MG63 (cell line): ENCODE data around the gene CTNS. TPM values are rescaled to one million over a fixed set of nuclear protein-coding genes. Genes with fewer than 3 reads are reported as not detected.

Source experiments
- DNase-seq: peaks from one replicate; pipeline ENCODE4 v3.0.0-alpha.2; 2020
- H3K27me3 ChIP-seq: fragments of 250-450 bp; sonication (Bioruptor Pico); 2 replicates; pipeline ENCODE4 v1.5.1; 2020; ENCODE audit warnings: mild to moderate bottlenecking, moderate library complexity
- H3K36me3 ChIP-seq: fragments of 250-450 bp; sonication (Bioruptor Pico); 2 replicates; pipeline ENCODE4 v1.5.1; 2020; ENCODE audit warnings: mild to moderate bottlenecking, moderate library complexity
- H3K4me3 ChIP-seq: fragments of 250-450 bp; sonication (Bioruptor Pico); 2 replicates; pipeline ENCODE4 v1.5.1; 2020; ENCODE audit warnings: mild to moderate bottlenecking, moderate library complexity
- H3K9me3 ChIP-seq: fragments of 250-450 bp; sonication (Bioruptor Pico); 2 replicates; pipeline ENCODE4 v1.5.1; 2020; ENCODE audit warnings: mild to moderate bottlenecking, moderate library complexity
- total RNA-seq: library from RNA; depleted of rRNA; stranded (reverse); fragments of >200 nt; shearing (Covaris generic); gene quantifications from 2 replicates; pipeline ENCODE4 v1.2.3, GENCODE V29; 2014; ENCODE audit warnings: low replicate concordance

Gene CTNS
- total RNA-seq, 1 experiment from 2014 or later = 2.2 TPM

DNA sequence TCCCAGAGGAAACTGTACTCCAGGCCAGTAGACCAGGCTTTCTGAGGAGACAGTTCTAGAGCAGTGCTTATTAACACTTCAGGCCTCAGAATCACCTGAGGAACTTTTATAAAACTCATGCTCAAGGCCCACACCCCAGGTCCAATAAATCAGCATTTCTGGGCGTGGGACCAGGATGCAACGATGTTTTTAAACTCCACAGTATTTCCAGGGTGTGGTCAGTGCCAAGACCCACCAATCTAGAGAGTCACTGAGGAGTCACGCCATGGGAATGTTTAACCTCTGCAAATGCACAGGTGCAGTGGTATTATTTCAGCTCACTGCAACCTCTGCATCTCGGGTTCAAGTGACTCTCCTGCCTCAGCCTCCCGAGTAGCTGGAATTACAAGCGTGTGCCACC, 23.4 kb upstream of the CTNS start:
- Histone ChIP-seq H3K27me3 (no peaks in the 10 kb centered on the region), H3K4me3 (no peak overlapping the region), H3K9me3 (no peaks in the 10 kb centered on the region), H3K36me3 (peaks cover 4% of the 10 kb centered on the region; the same call in 1 of the 2 replicates)
- no peak for DNase-seq

- Histone ChIP-seq H3K4me3 (no peak overlapping the region), H3K9me3 (no peaks in the 10 kb centered on the region), H3K36me3 (peaks cover 4% of the 10 kb centered on the region; the same call in 1 of the 2 replicates), H3K27me3 (no peaks in the 10 kb centered on the region)
- no peak for DNase-seq
These were observed 21.2 kb upstream of the CTNS start for GRCh38 chr17:3615160-3615870.

GRCh38 chr17:3621146-3621720, 15.3 kb upstream of the CTNS start:
- Histone ChIP-seq H3K36me3 (peaks cover 4% of the 10 kb centered on the region; the same call in 1 of the 2 replicates), H3K9me3 (no peaks in the 10 kb centered on the region), H3K4me3 (no peak overlapping the region), H3K27me3 (no peaks in the 10 kb centered on the region)
- DNase-seq = no peak

- H3K9me3 ChIP-seq = no peaks in the 10 kb centered on the region
- DNase-seq = no peak
- H3K4me3 ChIP-seq = no peak overlapping the region
These were observed 13.5 kb upstream of the CTNS start for GRCh38 chr17:3622977-3623594.

GRCh38 chr17:3626831-3627768, 9.5 kb upstream of the CTNS start:
- no peak overlapping the region for H3K4me3 ChIP-seq
- no peaks in the 10 kb centered on the region for H3K36me3 ChIP-seq
- no peaks in the 10 kb centered on the region for H3K9me3 ChIP-seq
- no peaks in the 10 kb centered on the region for H3K27me3 ChIP-seq
- DNase-seq = no peak

More at GRCh38 chr17:3622977-3623594, 13.5 kb upstream of the CTNS start:
- Histone ChIP-seq H3K27me3 (no peaks in the 10 kb centered on the region), H3K36me3 (no peaks in the 10 kb centered on the region)

GRCh38 chr17:3627769-3628167, 8.8 kb upstream of the CTNS start:
- no peak for DNase-seq
- no peaks in the 10 kb centered on the region for H3K27me3 ChIP-seq
- H3K4me3 ChIP-seq = no peak overlapping the region
- H3K9me3 ChIP-seq = no peaks in the 10 kb centered on the region
- H3K36me3 ChIP-seq = no peaks in the 10 kb centered on the region

- no peaks in the 10 kb centered on the region for H3K36me3 ChIP-seq
- no peak for DNase-seq
- no peak overlapping the region for H3K4me3 ChIP-seq
- H3K27me3 ChIP-seq = no peaks in the 10 kb centered on the region
- H3K9me3 ChIP-seq = no peaks in the 10 kb centered on the region
These were observed 5.8 kb upstream of the CTNS start for GRCh38 chr17:3630781-3631180.

- no peak for DNase-seq
- no peaks in the 10 kb centered on the region for H3K36me3 ChIP-seq
- H3K4me3 ChIP-seq = no peak overlapping the region
- H3K27me3 ChIP-seq = no peaks in the 10 kb centered on the region
- H3K9me3 ChIP-seq = no peaks in the 10 kb centered on the region
These were observed 4.3 kb upstream of the CTNS start for GRCh38 chr17:3632287-3632686.

- no peak for DNase-seq
- no peaks in the 10 kb centered on the region for H3K36me3 ChIP-seq
- no peaks in the 10 kb centered on the region for H3K9me3 ChIP-seq
- H3K27me3 ChIP-seq = no peaks in the 10 kb centered on the region
- H3K4me3 ChIP-seq = peak overlapping the region; percentile 93
These were observed 946 bp upstream of the CTNS start for GRCh38 chr17:3635474-3636153.

DNA sequence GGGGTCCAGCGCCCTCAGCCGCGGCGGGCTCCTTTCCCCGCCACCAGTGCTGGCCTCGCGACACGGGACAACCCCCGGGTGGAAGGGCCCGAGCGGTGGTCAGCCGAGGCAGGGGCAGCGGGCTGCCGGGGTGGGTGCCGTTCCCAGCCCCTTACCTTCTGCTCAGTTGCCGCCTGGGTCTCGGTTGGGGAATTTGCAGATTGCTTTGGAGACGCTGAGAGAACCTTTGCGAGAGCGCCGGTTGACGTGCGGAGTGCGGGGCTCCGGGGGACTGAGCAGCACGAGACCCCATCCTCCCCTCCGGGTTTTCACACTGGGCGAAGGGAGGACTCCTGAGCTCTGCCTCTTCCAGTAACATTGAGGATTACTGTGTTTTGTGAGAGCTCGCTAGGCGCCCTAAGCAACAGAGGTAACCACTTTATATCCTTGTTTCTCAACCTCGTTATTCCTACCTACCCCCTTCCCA, 381 bp downstream of the CTNS start:
- no peak for DNase-seq
- no peaks in the 10 kb centered on the region for H3K36me3 ChIP-seq
- no peaks in the 10 kb centered on the region for H3K9me3 ChIP-seq
- H3K4me3 ChIP-seq = peak overlapping the region; percentile 93
- H3K27me3 ChIP-seq = no peaks in the 10 kb centered on the region

GRCh38 chr17:3639981-3640596, 3.5 kb downstream of the CTNS start:
- no peaks in the 10 kb centered on the region for H3K9me3 ChIP-seq
- H3K4me3 ChIP-seq = no peak overlapping the region
- H3K36me3 ChIP-seq = no peaks in the 10 kb centered on the region
- DNase-seq = no peak
- no peaks in the 10 kb centered on the region for H3K27me3 ChIP-seq

DNA sequence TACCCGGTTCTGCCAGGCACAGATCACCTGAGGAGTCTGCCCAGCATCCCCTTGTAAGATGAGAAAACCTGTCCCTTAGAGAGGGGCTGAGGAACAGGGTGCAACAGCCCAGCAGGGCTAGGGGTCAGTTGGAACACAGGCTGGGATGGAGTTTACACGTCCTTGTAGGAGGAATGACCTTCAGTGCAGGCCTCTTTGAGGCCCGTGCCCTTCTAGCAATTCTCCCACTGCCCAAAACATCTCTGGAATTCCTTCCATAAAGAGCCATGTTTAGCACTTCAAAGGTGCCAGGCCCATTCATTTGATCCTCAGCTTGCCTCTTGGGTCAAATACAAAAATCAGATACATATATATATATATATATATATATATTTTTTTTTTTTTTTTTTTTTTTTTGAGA, 4.5 kb downstream of the CTNS start:
- Histone ChIP-seq H3K27me3 (no peaks in the 10 kb centered on the region), H3K9me3 (no peaks in the 10 kb centered on the region), H3K36me3 (no peaks in the 10 kb centered on the region), H3K4me3 (no peak overlapping the region)
- no peak for DNase-seq

- Histone ChIP-seq H3K36me3 (no peaks in the 10 kb centered on the region), H3K9me3 (no peaks in the 10 kb centered on the region), H3K4me3 (no peak overlapping the region), H3K27me3 (no peaks in the 10 kb centered on the region)
- no peak for DNase-seq
These were observed 5.3 kb downstream of the CTNS start for GRCh38 chr17:3641717-3642486.

- H3K36me3 ChIP-seq = no peaks in the 10 kb centered on the region
- H3K4me3 ChIP-seq = no peak overlapping the region
- DNase-seq = no peak
- H3K27me3 ChIP-seq = no peaks in the 10 kb centered on the region
- no peaks in the 10 kb centered on the region for H3K9me3 ChIP-seq
These were observed 7.4 kb downstream of the CTNS start for GRCh38 chr17:3643889-3644349.

DNA sequence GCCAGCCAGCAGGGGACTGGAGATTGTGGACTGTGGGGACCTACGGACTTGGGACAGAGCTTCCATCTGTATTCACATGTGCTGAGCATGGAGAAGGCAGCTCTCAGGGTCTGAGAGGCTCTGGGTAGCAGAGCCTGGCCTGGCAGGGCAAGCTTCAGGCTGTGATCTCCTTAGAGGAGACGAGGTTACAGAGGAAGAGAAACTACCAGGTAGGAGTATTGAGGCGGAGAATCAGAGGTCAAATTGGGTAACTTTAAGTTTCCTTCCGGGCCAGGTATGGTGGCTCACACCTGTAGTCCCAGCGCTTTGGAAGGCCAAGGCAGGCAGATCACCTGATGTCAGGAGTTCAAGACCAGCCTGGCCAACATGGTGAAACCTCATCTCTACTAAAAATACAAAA, 8.8 kb downstream of the CTNS start:
- no peak for DNase-seq
- H3K27me3 ChIP-seq = no peaks in the 10 kb centered on the region
- no peak overlapping the region for H3K4me3 ChIP-seq
- no peaks in the 10 kb centered on the region for H3K9me3 ChIP-seq
- H3K36me3 ChIP-seq = no peaks in the 10 kb centered on the region
